HEK293 (cell line): ENCODE measurements around the gene NPM3.

ENCODE experiments used
- CTCF ChIP-seq: fragments of 450-650 bp; formaldehyde crosslinking; IDR thresholded peaks from 2 replicates; pipeline ENCODE4 v1.5.1; 2016; ENCODE audit warnings: missing biosample characterization, missing genetic modification characterization
- HOXA7 ChIP-seq: sonication (generic); formaldehyde crosslinking; IDR thresholded peaks from 2 replicates; pipeline ENCODE4 v1.8.1; 2022; ENCODE audit warnings: missing genetic modification reagents, borderline replicate concordance
- HOXD13 ChIP-seq: sonication (generic); formaldehyde crosslinking; IDR thresholded peaks from 2 replicates; pipeline ENCODE4 v1.8.0; 2022; ENCODE audit warnings: missing genetic modification reagents, borderline replicate concordance
- KLF7 ChIP-seq: fragments of 450-650 bp; formaldehyde crosslinking; IDR thresholded peaks from 2 replicates; pipeline ENCODE4 v1.5.1; 2016; ENCODE audit warnings: missing biosample characterization, missing genetic modification characterization, borderline replicate concordance
- MZF1 ChIP-seq: fragments of 450-650 bp; formaldehyde crosslinking; IDR thresholded peaks from 2 replicates; pipeline ENCODE4 v1.5.1; 2017; ENCODE audit warnings: missing biosample characterization, missing genetic modification characterization, borderline replicate concordance
- REST ChIP-seq: fragments of 450-650 bp; formaldehyde crosslinking; IDR thresholded peaks from 2 replicates; pipeline ENCODE4 v1.5.1; 2016; ENCODE audit warnings: missing biosample characterization, missing genetic modification characterization
- YY1 ChIP-seq: fragments of 450-650 bp; formaldehyde crosslinking; IDR thresholded peaks from 2 replicates; pipeline ENCODE4 v1.5.1; 2018; ENCODE audit warnings: missing biosample characterization, missing genetic modification characterization
- ZBTB17 ChIP-seq: fragments of 450-650 bp; formaldehyde crosslinking; IDR thresholded peaks from 2 replicates; pipeline ENCODE4 v1.5.1; 2016; ENCODE audit warnings: missing biosample characterization, missing genetic modification characterization
- ZNF24 ChIP-seq: fragments of 450-650 bp; formaldehyde crosslinking; IDR thresholded peaks from 2 replicates; pipeline ENCODE4 v1.5.1; 2016; ENCODE audit warnings: missing biosample characterization, missing genetic modification characterization
- ZNF248 ChIP-seq: fragments of 450-650 bp; formaldehyde crosslinking; IDR thresholded peaks from 2 replicates; pipeline ENCODE4 v1.5.1; 2017; ENCODE audit warnings: missing biosample characterization, missing genetic modification characterization
- ZNF292 ChIP-seq: fragments of 450-650 bp; formaldehyde crosslinking; IDR thresholded peaks from 2 replicates; pipeline ENCODE4 v1.5.1; 2016; ENCODE audit warnings: low read depth, missing biosample characterization, missing genetic modification characterization, borderline replicate concordance
- ZNF571 ChIP-seq: fragments of 450-650 bp; formaldehyde crosslinking; IDR thresholded peaks from 2 replicates; pipeline ENCODE4 v1.5.0; 2017; ENCODE audit warnings: missing biosample characterization, missing genetic modification characterization
- ZNF654 ChIP-seq: fragments of 450-650 bp; formaldehyde crosslinking; IDR thresholded peaks from 2 replicates; pipeline ENCODE4 v1.5.1; 2016; ENCODE audit warnings: low read depth, missing biosample characterization, missing genetic modification characterization
- ZXDB ChIP-seq: fragments of 450-650 bp; formaldehyde crosslinking; IDR thresholded peaks from 2 replicates; pipeline ENCODE4 v1.5.1; 2016; ENCODE audit warnings: missing biosample characterization, missing genetic modification characterization

GRCh38 chr10:101826852-101827434, 43.7 kb upstream of the NPM3 start:
- TF ChIP-seq HOXA7 (CRISPR knock-in tag), result no peak
- no peak for TF ChIP-seq ZNF292
- TF ChIP-seq YY1 (tag by site-specific recombination), result no peak
- no peak for TF ChIP-seq ZNF248 (tag by site-specific recombination)
- TF ChIP-seq HOXD13 (CRISPR knock-in tag), result no peak
- no peak for TF ChIP-seq REST (tag by site-specific recombination)
- no peak for TF ChIP-seq ZNF571 (tag by site-specific recombination)
- no peak for TF ChIP-seq ZXDB (tag by site-specific recombination)
- no peak for TF ChIP-seq ZNF24 (tag by site-specific recombination)
- no peak for TF ChIP-seq CTCF
- TF ChIP-seq KLF7 (tag by site-specific recombination), result no peak
- no peak for TF ChIP-seq ZBTB17
- TF ChIP-seq ZNF654 (tag by site-specific recombination), result no peak
- no peak for TF ChIP-seq MZF1 (tag by site-specific recombination)
